Cerebellar nuclear complex (tissue), 1 donor: Measurements from ENCODE around the gene ATP8B3.

Source experiments
- DNase-seq, 2 experiments: peaks; one replicate each; lab custom pipeline; 2025; lab: John Stamatoyannopoulos, UW

ATP8B3 gene

GRCh38 chr19:1811942-1812425 is at the start of gene ATP8B3:
ATP8B3 (minus strand) TSS chr19:1812276; CDS start chr19:1811736, 540 bp downstream.
- no peak for DNase-seq

GRCh38 chr19:1861599-1862031 is 49.5 kb upstream of the ATP8B3 start:
- DNase-seq, result no peak

- no peak for DNase-seq
Observed at GRCh38 chr19:1860821-1861598, 48.9 kb upstream of the ATP8B3 start.

GRCh38 chr19:1860042-1860775 is 48.1 kb upstream of the ATP8B3 start:
- no peak for DNase-seq

- no peak for DNase-seq
Observed at GRCh38 chr19:1859331-1859781, 47.3 kb upstream of the ATP8B3 start.

- DNase-seq, result no peak
Observed at GRCh38 chr19:1858412-1859081, 46.5 kb upstream of the ATP8B3 start.

- DNase-seq, result no peak
Observed at GRCh38 chr19:1857648-1858326, 45.7 kb upstream of the ATP8B3 start.

- DNase-seq, result no peak
Observed at GRCh38 chr19:1856698-1857603, 44.9 kb upstream of the ATP8B3 start.

GRCh38 chr19:1856345-1856697 is 44.2 kb upstream of the ATP8B3 start:
- DNase-seq, result no peak

- no peak for DNase-seq
Observed at GRCh38 chr19:1855828-1856255, 43.8 kb upstream of the ATP8B3 start.

- DNase-seq, result no peak
Observed at GRCh38 chr19:1855040-1855827, 43.2 kb upstream of the ATP8B3 start.

- DNase-seq, result no peak
Observed at GRCh38 chr19:1854542-1855039, 42.5 kb upstream of the ATP8B3 start.

- DNase-seq, result no peak
Observed at GRCh38 chr19:1854039-1854541, 42.0 kb upstream of the ATP8B3 start.

GRCh38 chr19:1853295-1854038 is 41.4 kb upstream of the ATP8B3 start:
- no peak for DNase-seq

GRCh38 chr19:1852581-1853128 is 40.6 kb upstream of the ATP8B3 start:
- no peak for DNase-seq

GRCh38 chr19:1851654-1852580 is 39.8 kb upstream of the ATP8B3 start:
- DNase-seq, result no peak
